GM23338 (cell line): ENCODE results near the gene TGM2. TPM values are rescaled to one million over a fixed set of nuclear protein-coding genes. Genes with fewer than 3 reads are reported as not detected.

Experiments used
- ATAC-seq: fragments of 200-7000 bp; cut with Tn5 transposase; 3 replicates; pipeline ENCODE4 v1.9.1; 2020
- DNase-seq: peaks from one replicate; pipeline ENCODE4 v3.0.0-alpha.2; 2015; ENCODE audit warnings: low spot score
- H2AFZ ChIP-seq: fragments of 200-600 bp; sonication (generic); 2 replicates; pipeline ENCODE4 v1.8.0; 2016; ENCODE audit warnings: antibody characterized with exemption, mild to moderate bottlenecking, moderate library complexity
- H3F3A ChIP-seq: fragments of 200-600 bp; sonication (generic); replicated peaks from 2 replicates; pipeline ENCODE4 v1.8.0; 2017; ENCODE audit warnings: antibody characterized with exemption, mixed run types, low read depth
- H3K27ac ChIP-seq: fragments of 200-600 bp; sonication (generic); 2 replicates; pipeline ENCODE4 v1.6.1; 2016; ENCODE audit warnings: low read depth
- H3K27me3 ChIP-seq: fragments of 200-600 bp; sonication (generic); 2 replicates; pipeline ENCODE4 v1.8.0; 2016; ENCODE audit warnings: mild to moderate bottlenecking, mixed run types, moderate library complexity; ENCODE audit not compliant: insufficient read depth
- H3K36me3 ChIP-seq: fragments of 200-600 bp; sonication (generic); 2 replicates; pipeline ENCODE4 v1.8.0; 2016; ENCODE audit warnings: mild to moderate bottlenecking; ENCODE audit not compliant: insufficient read depth
- H3K4me1 ChIP-seq: fragments of 200-600 bp; sonication (generic); 2 replicates; pipeline ENCODE4 v1.8.0; 2016; ENCODE audit warnings: mild to moderate bottlenecking, moderate library complexity; ENCODE audit not compliant: insufficient read depth
- H3K4me2 ChIP-seq: fragments of 200-600 bp; sonication (generic); 2 replicates; pipeline ENCODE4 v1.7.1; 2017; ENCODE audit warnings: mixed run types
- H3K4me3 ChIP-seq: fragments of 200-600 bp; sonication (generic); 2 replicates; pipeline ENCODE4 v1.6.1; 2016; ENCODE audit warnings: mixed run types
- H3K79me2 ChIP-seq: fragments of 200-600 bp; sonication (generic); replicated peaks from 2 replicates; pipeline ENCODE4 v1.8.0; 2017; ENCODE audit warnings: mild to moderate bottlenecking; ENCODE audit not compliant: insufficient read depth
- H3K9me2 ChIP-seq: fragments of 200-600 bp; sonication (generic); 2 replicates; pipeline ENCODE4 v1.8.0; 2017; ENCODE audit not compliant: insufficient read depth
- H4K20me1 ChIP-seq: fragments of 200-600 bp; sonication (generic); replicated peaks from 2 replicates; pipeline ENCODE4 v1.8.0; 2017; ENCODE audit warnings: mild to moderate bottlenecking; ENCODE audit not compliant: insufficient read depth
- H3K27ac Mint-ChIP-seq: 2 replicates; pipeline ENCODE4 v1.8.0; 2020; ENCODE audit warnings: inconsistent platforms, mild to moderate bottlenecking, moderate library complexity, mixed read lengths
- H3K27me3 Mint-ChIP-seq: 3 replicates; pipeline ENCODE4 v1.8.0; 2022; ENCODE audit warnings: low read depth, mild to moderate bottlenecking, moderate library complexity, mixed read lengths, inconsistent platforms; ENCODE audit not compliant: insufficient read depth, poor library complexity
- H3K36me3 Mint-ChIP-seq: 3 replicates; pipeline ENCODE4 v1.8.0; 2021; ENCODE audit warnings: low read depth, mild to moderate bottlenecking, inconsistent platforms, moderate library complexity, mixed read lengths
- H3K4me1 Mint-ChIP-seq: 3 replicates; pipeline ENCODE4 v1.8.0; 2020; ENCODE audit warnings: mild to moderate bottlenecking, inconsistent platforms, mixed read lengths
- H3K4me3 Mint-ChIP-seq: 3 replicates; pipeline ENCODE4 v1.8.0; 2021; ENCODE audit warnings: moderate library complexity, mild to moderate bottlenecking, inconsistent platforms, mixed read lengths
- H3K9me3 Mint-ChIP-seq: 3 replicates; pipeline ENCODE4 v1.8.0; 2020; ENCODE audit warnings: moderate library complexity, mild to moderate bottlenecking, inconsistent platforms, mixed read lengths
- CREB1 ChIP-seq: fragments of 250-450 bp; sonication (Bioruptor Pico); IDR thresholded peaks from 2 replicates; pipeline ENCODE4 v1.5.0; 2020; ENCODE audit warnings: low read depth, mild to moderate bottlenecking, moderate library complexity
- CTCF ChIP-seq, 2 experiments: fragments of 200-600 bp in 1 of 2; sonication (generic) in 1 of 2; conservative IDR thresholded peaks; 2 replicates each; pipeline versions ENCODE4 v1.5.1 to v1.6.1; 2016 to 2017; ENCODE audit warnings: antibody characterized with exemption in 2 of 2, low read depth in 2 of 2, mild to moderate bottlenecking in 2 of 2, moderate library complexity in 1 of 2
- ETS1 ChIP-seq: IDR thresholded peaks from 2 replicates; pipeline ENCODE4 v1.6.1; 2016; ENCODE audit warnings: antibody characterized with exemption
- EZH2 ChIP-seq: fragments of 200-600 bp; sonication (generic); IDR thresholded peaks from one replicate; pipeline ENCODE4 v1.8.0; 2017; ENCODE audit warnings: antibody characterized with exemption, mild to moderate bottlenecking, low read depth; ENCODE audit not compliant: unreplicated experiment
- EZH2phosphoT487 ChIP-seq: fragments of 200-600 bp; sonication (generic); IDR thresholded peaks from one replicate; pipeline ENCODE4 v1.8.1; 2018; ENCODE audit warnings: antibody characterized with exemption; ENCODE audit not compliant: unreplicated experiment
- JUNB ChIP-seq: IDR thresholded peaks from one replicate; pipeline ENCODE4 v1.6.1; 2016; ENCODE audit warnings: antibody characterized with exemption; ENCODE audit not compliant: unreplicated experiment
- NANOG ChIP-seq: IDR thresholded peaks from 2 replicates; pipeline ENCODE4 v1.6.1; 2016; ENCODE audit warnings: antibody characterized with exemption, borderline replicate concordance
- POLR2AphosphoS5 ChIP-seq: IDR thresholded peaks from 2 replicates; pipeline ENCODE4 v1.6.1; 2016; ENCODE audit warnings: antibody characterized with exemption, low read depth
- REST ChIP-seq: IDR thresholded peaks from one replicate; pipeline ENCODE4 v1.6.1; 2018; ENCODE audit warnings: antibody characterized with exemption; ENCODE audit not compliant: unreplicated experiment
- STAT1 ChIP-seq: IDR thresholded peaks from one replicate; pipeline ENCODE4 v1.6.1; 2016; ENCODE audit warnings: antibody characterized with exemption; ENCODE audit not compliant: unreplicated experiment
- ZNF114 ChIP-seq: fragments of 250-450 bp; sonication (Bioruptor Pico); IDR thresholded peaks from 2 replicates; pipeline ENCODE4 v1.5.0; 2020; ENCODE audit warnings: mild to moderate bottlenecking, moderate library complexity
- ZNF331 ChIP-seq: fragments of 250-450 bp; sonication (Bioruptor Pico); IDR thresholded peaks from 2 replicates; pipeline ENCODE4 v1.5.0; 2020; ENCODE audit warnings: low read depth, mild to moderate bottlenecking, moderate library complexity
- ZNF462 ChIP-seq: fragments of 250-450 bp; sonication (Bioruptor Pico); IDR thresholded peaks from 2 replicates; pipeline ENCODE4 v1.5.0; 2020; ENCODE audit warnings: mild to moderate bottlenecking, moderate library complexity
- polyA plus RNA-seq: library from polyadenylated mRNA; unstranded; fragments of >200 nt; fragmentation: Nextera tagmentation; extraction: Ambion mirVana; gene quantifications from 2 replicates; pipeline ENCODE4 v1.2.1, GENCODE V29; 2016
- total RNA-seq: library from RNA; depleted of rRNA; stranded (reverse); fragments of >200 nt; shearing (Covaris generic); gene quantifications from 2 replicates; pipeline ENCODE4 v1.2.3, GENCODE V29; 2014

Gene TGM2
- total and polyA plus RNA-seq, 2 experiments from 2014 or later, result 0.45 to 1.0 TPM

- no peak for ATAC-seq
- H2AFZ ChIP-seq, result no peak overlapping the region
- no peak overlapping the region; the same call in 2 of the 3 replicates for H3K4me3 Mint-ChIP-seq
Observed at GRCh38 chr20:38134427-38135270, 30.4 kb downstream of the TGM2 start.

More at GRCh38 chr20:38134427-38135270, 30.4 kb downstream of the TGM2 start:
- no peaks in the 10 kb centered on the region for H3K9me2 ChIP-seq
- no peak overlapping the region for H3K4me2 ChIP-seq
- H3K27ac ChIP-seq, result no peak overlapping the region
- TF ChIP-seq POLR2AphosphoS5, result no peak
- TF ChIP-seq ETS1, result no peak
- TF ChIP-seq EZH2, result no peak
- no peak for TF ChIP-seq JUNB
- no peak for TF ChIP-seq STAT1
- no peak for TF ChIP-seq REST
- no peak for TF ChIP-seq ZNF331
- no peak for TF ChIP-seq CREB1 (CRISPR knock-in tag)
- TF ChIP-seq EZH2phosphoT487, result no peak
- TF ChIP-seq CTCF (conservative IDR thresholded peaks at IDR 0.05; ENCODE audit: low read depth in 2 of 2), result no peak
- no peak for TF ChIP-seq ZNF114
- TF ChIP-seq NANOG, result no peak
- no peak for TF ChIP-seq ZNF462 (CRISPR knock-in tag)
- H3K79me2 ChIP-seq, result no peaks in the 10 kb centered on the region
- Mint-ChIP-seq H3K36me3 (no peaks in the 10 kb centered on the region), H3K27me3 (no peaks in the 10 kb centered on the region), H3K4me1 (peaks cover 3% of the 10 kb centered on the region; the same call in 2 of the 3 replicates), H3K27ac (no peak overlapping the region), H3K9me3 (no peaks in the 10 kb centered on the region; the same call in 2 of the 3 replicates)
- H3K36me3 ChIP-seq, result no peaks in the 10 kb centered on the region
- no peaks in the 10 kb centered on the region for H4K20me1 ChIP-seq
- no peaks in the 10 kb centered on the region for H3K4me1 ChIP-seq
- DNase-seq, result peak; percentile 24
- no peaks in the 10 kb centered on the region for H3K27me3 ChIP-seq
- H3K4me3 ChIP-seq, result no peak overlapping the region
- no peaks in the 10 kb centered on the region for H3F3A ChIP-seq
